ENCODE measurements around the gene BICC1.

GRCh38 chr10:58545427-58545826 lies 32.8 kb downstream of the BICC1 start:
- TF ChIP-seq, protein P1, sequence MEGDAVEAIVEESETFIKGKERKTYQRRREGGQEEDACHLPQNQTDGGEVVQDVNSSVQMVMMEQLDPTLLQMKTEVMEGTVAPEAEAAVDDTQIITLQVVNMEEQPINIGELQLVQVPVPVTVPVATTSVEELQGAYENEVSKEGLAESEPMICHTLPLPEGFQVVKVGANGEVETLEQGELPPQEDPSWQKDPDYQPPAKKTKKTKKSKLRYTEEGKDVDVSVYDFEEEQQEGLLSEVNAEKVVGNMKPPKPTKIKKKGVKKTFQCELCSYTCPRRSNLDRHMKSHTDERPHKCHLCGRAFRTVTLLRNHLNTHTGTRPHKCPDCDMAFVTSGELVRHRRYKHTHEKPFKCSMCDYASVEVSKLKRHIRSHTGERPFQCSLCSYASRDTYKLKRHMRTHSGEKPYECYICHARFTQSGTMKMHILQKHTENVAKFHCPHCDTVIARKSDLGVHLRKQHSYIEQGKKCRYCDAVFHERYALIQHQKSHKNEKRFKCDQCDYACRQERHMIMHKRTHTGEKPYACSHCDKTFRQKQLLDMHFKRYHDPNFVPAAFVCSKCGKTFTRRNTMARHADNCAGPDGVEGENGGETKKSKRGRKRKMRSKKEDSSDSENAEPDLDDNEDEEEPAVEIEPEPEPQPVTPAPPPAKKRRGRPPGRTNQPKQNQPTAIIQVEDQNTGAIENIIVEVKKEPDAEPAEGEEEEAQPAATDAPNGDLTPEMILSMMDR (conservative IDR thresholded peaks at IDR 0.05; ENCODE audit: low read length): no peak
- TF ChIP-seq EZH2phosphoT487 (IDR thresholded peaks at IDR 0.05; ENCODE audit: borderline replicate concordance): no peak
